T-helper 1 cell (primary cell): ENCODE results near the gene PTPRM.

ENCODE experiments used
- DNase-seq, 5 donors: peaks; one replicate each; pipeline ENCODE4 v3.0.0-alpha.2; 2012 to 2020

The PTPRM gene

GRCh38 chr18:8196238-8196637, 629.1 kb downstream of the PTPRM start:
- no peak for DNase-seq

DNA sequence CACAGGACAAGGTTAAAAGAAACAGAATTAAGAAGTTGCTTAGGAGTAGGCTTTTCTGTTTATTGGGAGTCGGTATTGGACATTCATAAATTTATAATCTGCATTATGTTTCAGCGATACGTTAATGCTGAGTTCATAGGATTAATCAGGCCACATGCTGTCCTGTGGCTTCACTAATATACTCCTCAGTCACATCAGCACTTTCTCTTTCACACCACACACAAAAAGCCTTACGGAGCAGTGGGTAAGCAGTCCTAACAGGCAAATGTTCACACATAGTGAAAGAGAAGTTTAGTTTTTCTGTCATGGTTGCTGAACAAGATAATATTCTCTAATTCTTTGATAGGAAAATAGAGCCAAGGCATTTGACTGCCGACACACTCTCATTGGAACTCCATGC, 630.4 kb downstream of the PTPRM start:
- no peak for DNase-seq

DNA sequence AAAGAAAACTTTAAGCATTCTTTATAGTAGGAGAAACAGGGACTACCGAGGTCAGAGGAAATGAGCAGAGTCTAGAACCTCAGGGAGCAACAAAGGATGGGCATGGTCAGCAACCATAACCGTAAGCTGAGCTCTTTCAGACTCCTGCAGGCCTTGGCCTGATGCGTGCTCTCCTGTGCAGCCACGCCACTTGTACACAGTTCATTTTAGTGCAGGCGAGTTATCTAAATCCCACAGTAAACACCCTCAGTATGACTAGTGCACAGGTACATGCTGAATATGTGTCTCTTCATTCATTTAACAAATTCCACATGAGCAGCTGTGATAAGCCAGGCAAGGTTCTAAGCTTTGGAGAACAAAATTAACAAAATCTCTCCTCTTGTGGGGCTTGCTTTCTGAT, 640.9 kb downstream of the PTPRM start:
- DNase-seq, result no peak

- DNase-seq, result no peak
Measured at GRCh38 chr18:8208716-8209115, 641.6 kb downstream of the PTPRM start.

DNA sequence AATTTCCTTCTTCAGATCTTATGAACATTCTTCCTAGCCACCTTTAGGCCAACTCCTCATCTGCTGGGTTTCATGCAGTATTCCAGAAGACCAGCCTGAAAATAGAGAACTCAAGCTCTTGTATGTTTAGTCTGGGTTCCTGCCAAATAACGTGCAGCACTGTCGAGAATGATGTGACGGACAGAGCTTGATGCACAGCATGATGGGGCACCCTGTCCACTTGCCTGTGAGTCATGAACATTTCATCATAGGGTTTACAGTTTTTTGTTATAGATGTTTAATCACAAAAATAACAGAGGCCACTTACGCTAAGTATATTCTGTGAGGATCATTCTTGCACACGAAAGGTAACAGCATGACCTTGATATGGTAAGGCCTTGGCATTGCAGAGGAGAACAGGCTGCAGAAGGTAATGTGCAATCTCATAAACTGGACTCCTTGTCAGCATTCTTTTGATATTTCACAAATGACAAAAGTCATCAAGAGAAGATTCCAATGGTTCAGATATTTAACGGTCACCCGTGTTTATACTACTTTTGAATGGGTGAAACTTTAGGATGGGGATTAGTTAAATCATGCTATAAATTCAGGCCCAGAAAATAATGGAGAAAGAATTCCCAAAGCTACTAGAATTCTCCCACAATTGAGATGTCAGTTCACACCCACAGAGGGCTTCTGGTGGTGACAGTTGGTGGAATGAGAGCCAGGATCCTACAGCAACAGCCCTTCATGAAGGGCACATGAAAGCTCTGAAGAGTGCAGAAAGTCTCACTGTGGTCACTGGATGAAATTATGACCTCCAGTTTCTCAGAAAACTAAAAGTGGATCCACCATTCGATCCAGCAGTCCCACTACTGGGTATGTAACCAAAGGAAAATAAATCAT, 646.0 kb downstream of the PTPRM start:
- no peak for DNase-seq

DNA sequence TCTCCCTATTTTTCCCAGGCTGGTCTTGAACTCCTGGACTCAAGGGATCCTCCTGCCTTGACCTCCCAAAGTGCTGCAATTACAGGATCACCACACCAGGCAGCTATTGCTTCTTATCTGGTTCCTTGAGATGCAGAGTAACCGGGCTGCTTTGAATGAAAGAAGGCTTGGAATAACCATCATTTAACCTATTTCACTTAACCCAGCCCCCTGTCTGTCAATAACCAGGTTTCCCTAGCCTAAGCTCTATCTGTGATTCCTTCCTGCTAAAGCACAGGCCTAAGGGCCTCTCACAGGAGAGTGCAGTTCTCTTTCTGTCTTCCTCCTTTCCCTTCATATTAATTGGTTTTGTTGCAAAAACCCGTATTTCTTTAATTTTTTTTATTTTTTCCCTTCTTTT, 648.6 kb downstream of the PTPRM start:
- DNase-seq, result no peak

DNA sequence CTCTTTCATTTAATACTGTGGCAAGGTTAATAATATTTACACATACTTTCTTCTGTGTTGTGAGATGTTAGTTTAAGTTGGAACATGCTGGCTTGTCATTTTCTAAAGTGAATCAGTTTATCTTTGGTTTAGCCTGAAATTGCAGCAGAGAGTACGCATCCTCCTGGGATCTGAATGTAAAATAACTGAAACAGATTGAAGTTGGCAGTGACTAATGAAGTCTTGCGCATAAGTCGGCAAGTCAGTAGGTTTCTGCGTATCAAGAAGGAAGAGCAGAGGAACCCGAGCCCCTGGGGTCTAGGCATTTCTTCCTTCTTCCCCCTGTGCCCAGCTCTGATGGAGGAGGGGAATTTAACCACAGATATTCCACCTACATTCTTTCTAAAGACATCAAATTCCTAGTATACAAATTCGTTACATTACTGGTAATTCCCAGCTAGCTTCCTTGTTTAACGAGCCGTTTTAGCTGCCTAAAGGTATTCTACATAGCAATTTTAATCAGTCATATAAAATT, 650.0 kb downstream of the PTPRM start:
- no peak for DNase-seq

DNA sequence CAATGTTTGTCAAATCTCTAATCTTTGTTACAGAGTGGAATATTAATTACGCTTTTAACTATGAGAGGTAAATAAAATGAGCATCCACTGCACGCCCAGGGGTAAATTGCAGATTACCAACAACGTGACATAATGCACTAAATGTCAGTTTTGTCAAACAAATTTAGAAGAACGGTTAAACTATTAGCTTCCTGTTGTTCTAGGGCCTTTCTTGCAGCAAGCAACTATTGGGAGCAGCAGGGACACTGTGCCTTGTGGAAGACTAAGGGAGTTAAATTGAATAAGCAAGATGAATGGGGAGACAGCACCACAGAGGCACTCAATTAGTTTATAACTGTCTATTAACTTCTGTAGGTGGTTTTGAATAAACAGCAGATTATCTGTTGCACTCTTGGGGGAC, 651.1 kb downstream of the PTPRM start:
- DNase-seq, result no peak

GRCh38 chr18:8221452-8221851, 654.3 kb downstream of the PTPRM start:
- DNase-seq, result no peak

GRCh38 chr18:8224576-8224975, 657.5 kb downstream of the PTPRM start:
- no peak for DNase-seq

- DNase-seq, result no peak
Measured at GRCh38 chr18:8229040-8229439, 661.9 kb downstream of the PTPRM start.

DNA sequence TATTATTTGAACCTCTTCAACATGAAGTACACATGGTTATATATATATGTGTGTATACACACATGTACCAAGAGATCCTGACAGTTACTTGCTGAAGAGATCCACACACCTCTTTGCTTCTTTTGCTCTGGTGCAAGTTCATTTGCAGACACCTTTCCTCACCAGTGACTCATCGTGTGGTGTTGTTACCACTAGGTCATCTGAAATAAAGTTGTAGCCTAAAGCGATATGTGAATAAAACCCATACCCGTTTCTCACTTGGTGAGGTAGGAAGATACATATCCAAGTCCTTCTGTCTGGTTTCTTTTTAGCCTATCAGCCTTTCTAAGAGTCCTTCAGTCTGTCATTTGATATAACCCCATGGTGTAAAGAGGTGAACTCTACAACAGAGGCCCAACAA, 662.7 kb downstream of the PTPRM start:
- no peak for DNase-seq

DNA sequence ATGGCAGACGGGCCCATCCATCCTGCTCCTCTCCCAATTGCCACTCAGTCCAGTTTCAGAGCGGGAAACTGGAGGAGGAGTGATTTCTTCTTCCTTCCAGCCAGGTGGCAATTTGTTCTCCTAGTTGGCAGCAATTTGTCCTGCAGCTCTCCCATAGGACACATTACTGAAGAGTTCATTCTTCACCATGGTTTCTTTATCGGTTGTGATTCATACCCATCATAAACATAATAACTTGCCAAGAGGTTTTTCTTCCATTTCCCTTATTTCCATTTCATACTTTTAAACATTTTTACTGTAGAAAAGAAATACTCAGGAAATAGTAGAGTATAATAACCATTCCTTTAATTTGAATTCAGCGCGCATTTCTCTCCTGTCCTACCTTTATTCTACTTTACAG, 664.2 kb downstream of the PTPRM start:
- DNase-seq, result no peak

DNA sequence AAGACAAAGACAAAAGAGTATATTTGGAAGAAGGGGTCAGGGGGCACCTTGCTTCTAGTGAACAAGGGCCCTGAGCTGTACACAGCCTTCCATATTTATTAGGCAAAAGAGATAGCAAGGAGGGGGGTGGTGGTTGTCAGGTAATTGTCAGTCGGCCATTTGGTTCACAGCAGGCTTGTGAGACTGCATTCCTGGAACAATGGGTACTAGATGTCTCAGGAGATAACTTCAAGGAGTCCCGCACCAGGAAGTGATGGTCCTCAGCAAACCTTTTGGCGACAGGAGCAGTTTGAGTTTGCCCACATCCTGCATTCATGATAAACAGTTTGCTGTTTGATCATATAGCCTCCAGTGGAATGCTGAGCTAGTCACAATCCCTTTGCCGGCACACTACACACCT, 665.7 kb downstream of the PTPRM start:
- DNase-seq, result no peak

DNA sequence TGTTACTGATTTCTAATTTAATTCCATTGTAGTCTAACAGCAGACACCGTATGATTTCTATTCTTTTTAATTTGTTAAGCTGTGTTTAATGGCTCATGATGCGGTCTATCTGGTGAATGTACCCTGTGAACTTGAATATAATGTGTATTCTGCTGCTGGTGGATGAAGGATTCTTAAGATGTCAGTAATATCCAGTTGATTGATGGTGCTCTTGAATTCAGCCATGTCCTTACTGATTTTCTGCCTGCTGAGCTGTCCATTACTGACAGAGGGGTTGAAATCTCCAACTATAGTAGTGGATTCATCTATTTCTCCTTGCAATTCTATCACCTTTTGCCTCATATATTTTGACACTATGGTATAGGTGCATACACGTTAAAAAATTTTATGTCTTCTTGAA, 668.8 kb downstream of the PTPRM start:
- DNase-seq, result no peak

DNA sequence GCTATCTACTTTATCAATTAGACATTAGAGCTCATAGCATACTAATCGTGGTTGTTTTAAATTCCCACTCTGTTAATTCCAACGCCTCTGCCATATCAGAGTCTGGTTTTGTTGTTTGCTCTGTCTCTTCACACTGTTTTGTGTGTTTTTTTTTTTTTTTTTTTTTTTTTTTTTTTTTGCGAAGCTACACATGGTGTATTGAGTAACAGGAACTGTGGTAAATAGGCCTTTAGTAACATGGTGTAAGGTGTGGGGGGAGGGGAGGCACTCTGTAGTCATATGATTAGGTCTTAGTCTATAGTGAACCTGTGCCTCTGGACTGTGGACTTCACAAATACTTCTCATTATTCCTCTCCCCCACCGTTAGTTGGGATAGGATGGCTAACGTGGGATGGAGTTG, 671.4 kb downstream of the PTPRM start:
- no peak for DNase-seq

DNA sequence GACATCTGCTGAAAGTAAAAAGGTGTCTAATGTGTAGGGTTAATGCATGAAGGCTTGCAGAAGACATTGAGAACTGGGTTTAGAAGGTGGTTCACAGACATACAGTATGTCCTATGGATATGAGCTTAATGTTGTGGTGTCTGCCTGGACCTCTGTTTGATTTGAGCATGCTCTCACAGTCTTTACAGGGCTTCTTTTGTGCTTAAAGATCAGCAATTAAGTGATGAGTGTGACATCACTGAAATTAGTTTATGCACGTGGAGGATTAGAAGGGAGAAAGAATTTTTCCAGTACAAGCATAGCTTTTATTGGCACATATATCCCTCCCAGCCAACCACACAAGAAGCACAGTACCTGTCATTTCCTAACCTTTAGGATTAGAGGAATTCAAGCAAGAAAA, 674.6 kb downstream of the PTPRM start:
- DNase-seq, result no peak

- DNase-seq, result no peak
Measured at GRCh38 chr18:8242151-8242696, 675.1 kb downstream of the PTPRM start.

DNA sequence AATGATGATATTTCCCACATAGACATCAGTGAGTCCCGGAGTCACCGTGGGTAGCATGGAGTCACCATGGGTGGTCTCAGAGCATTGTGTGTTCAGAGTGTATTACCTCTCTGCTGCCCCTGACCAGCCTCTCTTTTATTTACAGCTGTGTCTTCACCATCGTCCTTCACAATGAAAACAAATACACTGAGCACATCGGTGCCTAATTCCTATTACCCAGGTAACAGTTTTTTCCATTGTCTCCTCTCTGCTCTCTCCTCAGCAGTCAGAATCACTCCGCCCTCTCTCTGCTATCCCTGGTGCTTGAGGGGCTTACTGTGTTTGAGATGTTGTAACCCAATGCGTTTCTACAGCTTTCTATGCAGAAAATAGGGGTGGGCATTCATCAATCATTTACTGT, 680.6 kb downstream of the PTPRM start:
- DNase-seq, result no peak

DNA sequence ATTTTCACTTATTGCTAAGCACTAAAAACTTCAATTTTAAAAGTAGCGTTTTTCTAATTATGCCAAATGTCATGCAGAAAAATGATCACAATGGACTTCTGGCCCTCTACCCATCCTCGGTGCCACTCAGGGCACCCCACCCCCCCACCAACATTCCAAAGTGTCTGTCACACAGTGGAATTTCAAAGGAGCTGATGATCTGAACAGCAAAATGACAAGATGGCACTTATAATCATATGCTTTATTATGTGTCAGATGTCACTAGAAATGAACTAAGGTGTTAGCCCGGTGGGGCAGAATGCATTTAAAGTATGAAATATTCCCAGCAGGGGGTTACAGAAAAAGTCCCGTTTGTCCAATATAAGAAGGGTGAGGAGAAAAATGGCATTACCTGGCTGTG, 681.5 kb downstream of the PTPRM start:
- DNase-seq, result no peak

DNA sequence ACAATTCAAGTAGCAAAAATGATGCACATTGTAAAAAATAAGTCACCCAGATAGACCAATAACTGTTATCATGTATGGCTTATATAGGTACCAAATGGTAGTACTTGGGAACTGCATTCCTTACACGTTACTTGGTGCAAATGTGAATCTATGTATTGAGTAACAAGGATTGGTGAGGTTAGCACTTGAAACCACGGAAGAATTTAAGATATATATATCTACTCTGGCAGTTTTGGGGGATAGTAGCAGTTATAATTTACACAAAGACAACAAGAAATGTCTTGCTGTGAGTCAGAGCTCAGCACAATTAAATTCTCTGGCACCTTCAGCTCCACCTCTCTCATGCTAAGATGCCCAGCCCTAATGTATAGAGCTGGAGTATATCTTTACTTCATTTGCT, 682.7 kb downstream of the PTPRM start:
- no peak for DNase-seq

- DNase-seq, result no peak
Measured at GRCh38 chr18:8252371-8252770, 685.3 kb downstream of the PTPRM start.

- no peak for DNase-seq
Measured at GRCh38 chr18:8253944-8254343, 686.8 kb downstream of the PTPRM start.

GRCh38 chr18:8254654-8255053, 687.5 kb downstream of the PTPRM start:
- no peak for DNase-seq
